ENCODE data around the gene CXADR.
A peak's percentile ranks its signal among the peaks of the same experiment; 100 is the strongest.
"Not testable (repeated sequence)": the region's sequence is repeated elsewhere in the genome, so short reads cannot be mapped to it uniquely, and the experiment has no call there.

Gene CXADR

DNA sequence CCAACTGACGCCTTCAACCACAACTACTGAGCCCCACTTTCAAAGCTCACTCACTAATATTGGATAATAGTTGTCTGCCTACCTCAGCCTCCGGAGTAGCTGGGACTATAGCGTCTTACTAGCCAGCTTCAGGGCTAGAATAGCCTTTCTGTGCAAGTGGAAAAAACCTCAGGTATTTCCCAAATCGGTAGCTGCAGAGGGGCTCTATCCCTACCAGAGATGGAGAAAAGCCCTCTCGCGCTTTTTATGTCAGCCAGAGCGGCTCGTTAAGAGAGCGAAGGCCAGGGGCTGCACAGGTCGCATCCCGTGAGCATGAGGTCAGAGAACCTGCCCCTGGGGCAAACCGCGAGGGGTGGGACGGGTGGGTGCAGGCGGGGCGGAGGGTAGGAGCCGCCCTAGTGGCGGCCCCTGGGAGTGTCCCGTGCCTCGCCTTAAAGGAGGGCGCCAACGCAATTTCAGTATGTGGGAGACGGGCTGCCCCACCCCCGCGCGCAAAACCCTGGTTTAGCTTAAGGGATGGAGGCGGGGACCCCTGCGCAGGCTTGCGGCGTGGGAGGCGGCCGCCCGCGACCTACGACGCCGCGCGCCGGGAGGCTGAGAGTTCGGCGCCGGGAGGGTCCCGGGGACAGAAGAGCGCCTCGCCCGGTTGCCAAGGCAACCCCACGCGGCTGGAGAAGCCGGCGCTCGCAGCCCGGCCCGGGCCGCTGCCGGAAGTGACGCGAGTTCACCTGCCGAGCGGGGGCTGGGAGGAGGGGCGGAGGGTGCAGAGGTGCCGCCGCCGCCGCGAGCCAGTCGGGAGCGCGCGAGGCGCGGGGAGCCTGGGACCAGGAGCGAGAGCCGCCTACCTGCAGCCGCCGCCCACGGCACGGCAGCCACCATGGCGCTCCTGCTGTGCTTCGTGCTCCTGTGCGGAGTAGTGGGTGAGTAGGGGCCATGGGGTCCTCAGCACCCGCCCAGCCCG lies at the start of gene CXADR:
CXADR (plus strand) TSS at position 791 of the 961 bp plus-strand sequence; CDS start at position 878, 87 bp downstream.
- H3K27ac Mint-ChIP-seq, result no peak within 1 kb of the TSS
- peak; percentile 87 for DNase-seq
- H3K9me3 Mint-ChIP-seq, result no peaks in the 10 kb centered on the region
- H3K4me3 Mint-ChIP-seq, result peak within 1 kb of the TSS; percentile 83
- H3K36me3 Mint-ChIP-seq (ENCODE audit: low read depth), result no peaks in the 10 kb centered on the region
- peaks cover 22% of the 10 kb centered on the region for H3K27me3 Mint-ChIP-seq
- peaks cover 17% of the 10 kb centered on the region for H3K4me1 Mint-ChIP-seq (ENCODE audit: low read depth)

DNA sequence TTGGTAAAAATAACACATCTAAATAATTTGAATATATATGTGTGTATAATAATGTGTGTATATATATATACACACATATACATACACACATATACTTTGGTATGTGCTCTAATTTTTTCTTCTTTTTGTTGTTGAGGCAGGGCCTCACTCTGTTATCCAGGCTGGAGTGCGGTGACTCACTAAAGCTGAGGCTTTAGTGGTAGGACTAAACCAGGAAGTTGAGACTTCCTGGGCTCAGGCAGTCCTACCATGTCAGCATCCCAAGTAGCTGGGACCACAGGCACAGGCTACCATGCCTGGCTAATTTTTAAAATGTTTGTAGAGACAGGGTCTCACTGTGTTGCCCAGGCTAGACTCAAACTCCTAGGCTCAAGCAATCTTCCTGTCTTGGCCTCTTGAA lies 46.7 kb upstream of the CXADR start:
- no peak for DNase-seq
- H3K4me1 Mint-ChIP-seq (ENCODE audit: low read depth), result no peaks in the 10 kb centered on the region
- H3K36me3 Mint-ChIP-seq (ENCODE audit: low read depth), result no peaks in the 10 kb centered on the region
- no peaks in the 10 kb centered on the region for H3K9me3 Mint-ChIP-seq
- H3K4me3 Mint-ChIP-seq, result no peak overlapping the region
- H3K27ac Mint-ChIP-seq, result no peak overlapping the region
- peaks cover 3% of the 10 kb centered on the region for H3K27me3 Mint-ChIP-seq

GRCh38 chr21:17467392-17467791 lies 45.5 kb upstream of the CXADR start:
- Mint-ChIP-seq H3K9me3 (no peaks in the 10 kb centered on the region), H3K4me3 (no peak overlapping the region), H3K27me3 (peaks cover 3% of the 10 kb centered on the region), H3K36me3 (ENCODE audit: low read depth) (no peaks in the 10 kb centered on the region), H3K27ac (no peak overlapping the region), H3K4me1 (ENCODE audit: low read depth) (no peaks in the 10 kb centered on the region)
- no peak for DNase-seq

- peaks cover 3% of the 10 kb centered on the region for H3K27me3 Mint-ChIP-seq
- no peak overlapping the region for H3K4me3 Mint-ChIP-seq
These were observed 45.0 kb upstream of the CXADR start for GRCh38 chr21:17467829-17468228.

GRCh38 chr21:17468698-17469097 lies 44.1 kb upstream of the CXADR start:
- peaks cover 3% of the 10 kb centered on the region for H3K27me3 Mint-ChIP-seq
- H3K9me3 Mint-ChIP-seq, result no peaks in the 10 kb centered on the region
- H3K4me3 Mint-ChIP-seq, result no peak overlapping the region
- no peak overlapping the region for H3K27ac Mint-ChIP-seq
- no peaks in the 10 kb centered on the region for H3K36me3 Mint-ChIP-seq (ENCODE audit: low read depth)
- DNase-seq, result no peak
- H3K4me1 Mint-ChIP-seq (ENCODE audit: low read depth), result no peaks in the 10 kb centered on the region

More at GRCh38 chr21:17467829-17468228, 45.0 kb upstream of the CXADR start:
- Mint-ChIP-seq H3K4me1 (ENCODE audit: low read depth) (no peaks in the 10 kb centered on the region), H3K9me3 (no peaks in the 10 kb centered on the region), H3K27ac (no peak overlapping the region), H3K36me3 (ENCODE audit: low read depth) (no peaks in the 10 kb centered on the region)
- no peak for DNase-seq

DNA sequence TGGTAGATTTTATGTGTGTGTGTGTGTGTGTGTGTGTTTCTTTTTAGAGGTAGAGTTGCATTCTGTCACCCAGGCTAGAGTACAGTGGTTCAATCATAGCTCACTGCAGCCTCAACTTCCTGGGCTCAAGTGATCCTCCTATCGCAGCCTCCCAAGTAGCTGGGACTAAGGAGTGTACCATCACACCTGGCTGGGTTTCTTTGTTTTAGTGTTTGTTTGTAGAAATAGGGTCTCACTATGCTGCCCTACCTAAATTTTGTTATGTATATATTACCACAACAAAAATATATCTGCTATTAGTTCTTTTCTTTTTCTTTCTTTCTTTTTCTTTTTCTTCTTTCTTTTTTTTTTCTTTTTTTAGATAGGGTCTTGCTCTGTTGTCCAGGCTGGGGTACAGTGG lies 43.1 kb upstream of the CXADR start:
- DNase-seq, result no peak
- Mint-ChIP-seq H3K9me3 (no peaks in the 10 kb centered on the region), H3K27me3 (peaks cover 6% of the 10 kb centered on the region), H3K4me3 (no peak overlapping the region), H3K36me3 (ENCODE audit: low read depth) (no peaks in the 10 kb centered on the region), H3K27ac (no peak overlapping the region), H3K4me1 (ENCODE audit: low read depth) (no peaks in the 10 kb centered on the region)

DNA sequence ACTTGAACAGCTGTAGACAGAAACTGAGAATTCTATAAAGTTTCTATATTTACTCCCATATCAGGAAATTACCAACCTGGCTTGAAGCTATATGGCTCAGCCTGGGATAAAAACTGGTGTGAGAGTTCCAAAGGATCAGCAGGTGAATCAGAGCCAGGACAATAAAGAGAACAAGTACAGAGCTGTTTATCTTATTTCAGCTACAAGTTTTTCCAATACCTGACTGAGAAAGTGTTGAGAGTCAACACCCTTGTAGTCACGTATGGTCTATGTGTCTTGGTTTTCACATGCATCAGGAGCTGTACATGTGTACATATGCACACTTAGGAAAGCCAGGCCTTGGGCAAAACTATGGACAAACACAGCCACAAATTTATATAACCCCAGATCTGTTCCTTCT lies 40.7 kb upstream of the CXADR start:
- no peaks in the 10 kb centered on the region for H3K4me1 Mint-ChIP-seq (ENCODE audit: low read depth)
- no peaks in the 10 kb centered on the region for H3K9me3 Mint-ChIP-seq
- H3K27ac Mint-ChIP-seq, result no peak overlapping the region
- no peaks in the 10 kb centered on the region for H3K36me3 Mint-ChIP-seq (ENCODE audit: low read depth)
- H3K4me3 Mint-ChIP-seq, result no peak overlapping the region
- peaks cover 6% of the 10 kb centered on the region for H3K27me3 Mint-ChIP-seq
- no peak for DNase-seq

DNA sequence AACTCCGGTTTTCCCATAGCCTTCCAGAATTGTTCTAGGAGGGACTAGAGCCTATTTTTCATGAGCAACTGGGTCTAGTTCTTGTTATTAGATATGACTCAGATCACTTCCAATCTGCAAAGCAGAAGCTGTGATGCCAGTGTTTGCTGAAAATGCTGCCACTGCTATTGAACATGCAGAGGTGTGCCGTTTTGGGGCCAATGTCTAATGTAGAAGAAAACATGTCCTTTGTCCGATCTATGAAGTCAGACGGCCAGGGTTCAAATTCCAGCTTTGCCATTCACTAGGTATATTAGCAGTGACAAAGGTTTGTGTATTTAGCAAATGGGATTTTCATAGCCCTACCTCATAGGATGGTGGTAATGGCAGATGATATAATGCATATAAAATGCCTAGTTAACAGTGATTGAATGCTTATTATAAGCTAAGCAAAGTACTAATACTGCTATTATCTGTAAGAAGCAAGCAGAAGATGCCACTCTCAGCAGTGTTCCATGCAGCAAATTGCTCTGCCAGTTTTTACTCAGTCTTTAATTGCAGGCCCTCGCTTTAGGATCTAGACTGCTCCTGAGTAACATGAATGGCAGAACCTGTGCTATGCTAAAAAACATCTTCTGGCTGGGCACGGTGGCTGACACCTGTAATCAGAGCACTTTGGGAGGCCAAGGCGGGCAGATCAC lies 40.1 kb upstream of the CXADR start:
- no peaks in the 10 kb centered on the region for H3K36me3 Mint-ChIP-seq (ENCODE audit: low read depth)
- H3K27me3 Mint-ChIP-seq, result peaks cover 6% of the 10 kb centered on the region
- H3K4me3 Mint-ChIP-seq, result no peak overlapping the region
- no peak overlapping the region for H3K27ac Mint-ChIP-seq
- no peaks in the 10 kb centered on the region for H3K4me1 Mint-ChIP-seq (ENCODE audit: low read depth)
- no peaks in the 10 kb centered on the region for H3K9me3 Mint-ChIP-seq
- DNase-seq, result no peak

DNA sequence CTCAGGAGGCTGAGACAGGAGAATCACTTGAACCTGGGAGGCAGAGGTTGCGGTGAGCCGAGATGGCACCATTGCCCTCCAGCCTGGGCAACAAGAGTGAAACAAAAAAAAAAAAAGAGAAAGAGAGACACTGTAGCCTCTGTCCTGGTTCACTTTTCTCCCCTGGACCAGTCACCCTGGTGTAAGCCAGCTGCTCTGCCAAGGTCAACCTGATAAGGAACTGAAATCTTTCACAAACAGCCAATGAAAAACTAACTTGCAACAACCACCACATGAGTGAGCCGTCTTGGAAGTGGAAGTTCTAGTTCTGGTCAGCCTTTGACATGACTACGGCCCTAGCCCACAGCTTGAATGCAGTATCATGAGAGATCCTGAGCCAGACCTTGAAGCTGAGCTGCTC lies 36.8 kb upstream of the CXADR start:
- Mint-ChIP-seq H3K9me3 (no peaks in the 10 kb centered on the region), H3K27ac (no peak overlapping the region), H3K4me1 (ENCODE audit: low read depth) (no peaks in the 10 kb centered on the region), H3K36me3 (ENCODE audit: low read depth) (no peaks in the 10 kb centered on the region), H3K4me3 (no peak overlapping the region), H3K27me3 (peaks cover 4% of the 10 kb centered on the region)
- DNase-seq, result no peak

- H3K36me3 Mint-ChIP-seq (ENCODE audit: low read depth); DNase-seq; H3K27ac Mint-ChIP-seq; H3K9me3 Mint-ChIP-seq; H3K27me3 Mint-ChIP-seq; H3K4me3 Mint-ChIP-seq; H3K4me1 Mint-ChIP-seq (ENCODE audit: low read depth): not testable (repeated sequence)
These were observed 34.7 kb upstream of the CXADR start for GRCh38 chr21:17478156-17478555.

DNA sequence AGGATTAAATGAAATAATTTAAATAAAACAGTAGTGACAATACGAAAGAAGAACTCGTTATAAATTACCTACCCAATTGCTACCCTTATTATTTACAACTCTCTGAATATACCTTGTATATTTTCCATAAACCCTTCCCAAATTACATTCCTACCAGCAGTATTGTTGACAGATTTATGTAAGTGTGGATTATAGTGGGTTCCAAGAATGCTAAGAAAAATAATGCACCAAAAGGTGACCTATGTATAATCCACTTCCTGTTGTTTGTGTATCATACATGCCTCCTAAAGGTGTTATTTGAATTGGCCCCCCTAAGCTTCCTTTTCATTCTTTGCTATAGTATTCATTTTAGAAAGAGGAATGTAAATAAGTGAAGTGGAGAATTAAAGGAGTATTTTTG lies 33.2 kb upstream of the CXADR start:
- Mint-ChIP-seq H3K4me1 (ENCODE audit: low read depth) (no peaks in the 10 kb centered on the region), H3K4me3 (no peak overlapping the region), H3K9me3 (no peaks in the 10 kb centered on the region), H3K27me3 (no peaks in the 10 kb centered on the region), H3K27ac (no peak overlapping the region), H3K36me3 (ENCODE audit: low read depth) (no peaks in the 10 kb centered on the region)
- no peak for DNase-seq

DNA sequence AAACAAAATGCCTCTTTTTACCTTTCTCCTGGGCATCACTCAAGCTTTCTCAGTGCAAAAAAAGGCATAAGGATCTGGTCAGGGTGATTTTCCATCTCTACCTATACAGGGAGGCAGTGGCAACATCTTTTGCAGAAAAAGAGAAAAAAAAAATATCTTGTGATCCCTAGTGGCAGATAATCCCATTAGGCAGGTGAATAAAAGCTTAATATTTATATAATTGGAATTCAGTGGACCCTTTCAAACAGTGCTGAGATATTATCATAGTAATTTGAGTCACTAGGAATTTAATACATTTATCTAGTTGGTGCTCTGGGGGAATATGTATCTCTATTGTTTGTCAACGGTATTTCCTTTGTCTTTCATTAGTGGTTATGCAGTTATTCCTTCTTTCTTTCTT lies 29.9 kb upstream of the CXADR start:
- Mint-ChIP-seq H3K27ac (no peak overlapping the region), H3K4me1 (ENCODE audit: low read depth) (no peaks in the 10 kb centered on the region), H3K9me3 (no peaks in the 10 kb centered on the region), H3K36me3 (ENCODE audit: low read depth) (no peaks in the 10 kb centered on the region), H3K4me3 (no peak overlapping the region), H3K27me3 (no peaks in the 10 kb centered on the region)
- no peak for DNase-seq

GRCh38 chr21:17488620-17489019 lies 24.2 kb upstream of the CXADR start:
- no peak for DNase-seq
- no peak overlapping the region for H3K27ac Mint-ChIP-seq

DNA sequence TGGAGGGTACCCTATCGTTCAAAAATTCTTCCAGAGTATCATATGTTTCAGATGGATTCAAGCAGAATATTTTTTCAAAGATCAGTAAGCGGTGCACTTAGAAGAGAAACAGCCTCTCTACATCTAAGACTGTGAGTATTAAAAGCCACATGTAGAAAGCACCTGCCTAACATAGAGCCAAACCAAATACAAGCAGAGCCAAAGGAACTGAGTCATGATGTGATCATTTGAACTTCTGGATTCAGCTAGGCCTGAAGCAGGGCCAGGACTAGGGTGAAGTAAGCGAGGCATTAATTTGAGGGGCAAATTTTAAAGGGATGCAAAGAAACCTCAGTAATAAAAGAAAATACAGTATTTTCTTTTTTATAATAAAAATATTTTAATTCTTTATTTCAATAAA lies 23.3 kb upstream of the CXADR start:
- not testable (repeated sequence) for H3K4me3 Mint-ChIP-seq; H3K36me3 Mint-ChIP-seq (ENCODE audit: low read depth); DNase-seq; H3K27ac Mint-ChIP-seq; H3K9me3 Mint-ChIP-seq; H3K27me3 Mint-ChIP-seq
- peaks cover 20% of the 10 kb centered on the region for H3K4me1 Mint-ChIP-seq (ENCODE audit: low read depth)

More at GRCh38 chr21:17488620-17489019, 24.2 kb upstream of the CXADR start:
- Mint-ChIP-seq H3K4me1 (ENCODE audit: low read depth) (peaks cover 20% of the 10 kb centered on the region), H3K9me3 (no peaks in the 10 kb centered on the region), H3K4me3 (no peak overlapping the region), H3K27me3 (peaks cover 5% of the 10 kb centered on the region), H3K36me3 (ENCODE audit: low read depth) (no peaks in the 10 kb centered on the region)
